HG02852 (cell line): ENCODE measurements around the gene SLC37A2.

Experiments
- ATAC-seq: cut with Tn5 transposase; IDR thresholded peaks from one replicate; pipeline ENCODE4 v1.9.1; 2021; ENCODE audit warnings: mild to moderate bottlenecking, moderate library complexity; ENCODE audit not compliant: unreplicated experiment

Gene SLC37A2

DNA sequence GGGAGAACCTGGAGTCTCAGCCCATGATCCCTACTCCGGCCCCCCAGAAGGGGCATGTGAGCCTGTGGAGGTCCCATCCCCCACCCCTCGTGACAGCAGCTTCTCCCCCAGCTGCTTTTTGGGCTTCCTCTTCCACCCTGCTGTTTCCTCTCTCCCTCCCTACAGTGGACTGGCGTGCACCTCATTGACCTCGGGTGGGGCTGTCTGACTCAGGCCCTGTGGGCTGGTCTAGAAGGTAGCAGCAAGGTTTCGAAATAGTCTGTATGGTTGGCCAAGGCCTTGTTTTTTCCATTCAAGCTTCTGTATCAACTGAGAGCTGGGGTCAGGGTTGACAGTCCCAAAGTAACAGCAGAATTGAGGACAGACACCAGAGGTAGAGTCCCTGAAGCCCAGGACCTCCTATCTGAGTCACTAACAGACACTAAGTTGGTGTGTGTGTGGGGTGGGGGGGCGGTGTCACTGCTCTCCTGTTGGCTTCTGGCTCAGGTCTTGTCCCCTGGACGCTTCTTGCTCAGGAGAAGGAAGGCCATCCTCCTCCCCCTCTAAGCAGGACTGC is 7.7 kb downstream of the SLC37A2 start:
- ATAC-seq: peak; percentile 62

DNA sequence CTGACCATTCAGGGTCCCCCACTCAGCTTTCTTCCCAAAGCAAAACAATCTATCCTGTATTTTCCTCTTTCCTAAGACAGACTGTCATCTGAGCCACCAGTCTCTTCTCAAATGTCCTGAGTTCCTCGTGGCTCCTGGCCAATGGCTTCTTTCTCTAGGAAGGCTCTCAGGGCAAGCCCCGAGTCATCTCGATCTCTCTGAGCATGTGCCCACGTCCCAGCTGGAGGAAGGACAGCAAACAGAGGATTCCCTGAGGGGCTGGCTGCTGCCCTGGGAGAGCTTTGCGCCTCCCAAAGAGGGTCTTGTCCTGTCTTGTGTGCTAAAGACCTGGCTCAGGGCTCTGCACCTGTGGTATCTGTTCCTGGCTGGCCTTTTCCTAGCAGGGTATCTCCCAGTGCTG is 8.3 kb downstream of the SLC37A2 start:
- no peak for ATAC-seq

DNA sequence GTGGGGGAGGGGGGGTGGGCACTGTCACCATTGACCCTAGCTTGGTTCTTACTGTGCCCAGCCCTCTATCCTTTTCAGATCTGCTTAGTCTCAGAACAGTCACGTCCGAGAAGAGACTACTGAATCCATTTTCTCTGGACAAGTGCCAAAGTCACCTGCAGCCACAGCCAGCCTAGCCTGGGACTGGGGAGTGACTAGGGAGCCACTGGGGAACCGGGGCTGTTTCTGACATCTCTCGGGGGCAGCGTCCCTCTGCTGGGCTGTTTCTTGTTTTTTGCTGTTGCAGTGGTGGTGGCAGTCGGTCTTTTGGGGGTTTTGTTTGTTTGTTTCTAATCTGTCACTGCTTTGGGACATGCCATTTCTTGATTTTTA is 8.7 kb downstream of the SLC37A2 start:
- no peak for ATAC-seq

DNA sequence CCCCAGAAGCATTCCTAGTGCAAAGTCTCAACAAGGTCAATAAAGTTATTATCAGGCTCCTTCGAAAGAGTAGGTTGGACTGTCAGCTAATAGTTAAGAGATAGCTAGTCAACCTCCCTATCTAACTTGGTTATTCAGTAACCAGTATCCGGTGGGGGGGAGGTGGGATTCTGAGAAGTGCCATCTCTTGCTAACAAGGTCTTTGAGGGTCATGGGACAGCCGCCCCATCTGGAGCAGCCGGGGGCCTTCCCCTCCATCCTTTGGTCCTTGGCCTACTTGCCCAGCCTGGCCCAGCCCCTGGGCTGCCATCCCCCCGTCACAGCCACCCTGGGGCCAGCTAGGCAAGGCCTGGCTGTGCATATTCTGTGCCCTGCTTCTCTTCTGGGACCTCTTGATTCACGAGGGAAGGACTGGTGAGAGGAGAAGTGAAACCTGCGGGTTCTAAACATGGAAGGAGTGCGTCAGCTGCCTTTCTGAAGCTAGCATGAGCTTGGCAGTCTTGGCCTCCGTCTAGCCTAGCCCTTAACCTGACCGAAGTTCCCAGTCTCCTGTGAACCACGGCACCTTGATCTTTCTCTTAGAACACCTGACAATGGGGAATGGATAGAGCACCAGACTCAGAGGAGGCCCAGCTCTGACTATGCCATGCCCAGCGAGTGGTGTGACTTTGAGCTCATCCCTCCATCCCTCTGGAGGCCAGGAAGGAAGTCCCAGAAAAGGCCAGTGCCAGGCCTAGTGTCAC is 9.3 kb downstream of the SLC37A2 start:
- peak; percentile 90 for ATAC-seq

DNA sequence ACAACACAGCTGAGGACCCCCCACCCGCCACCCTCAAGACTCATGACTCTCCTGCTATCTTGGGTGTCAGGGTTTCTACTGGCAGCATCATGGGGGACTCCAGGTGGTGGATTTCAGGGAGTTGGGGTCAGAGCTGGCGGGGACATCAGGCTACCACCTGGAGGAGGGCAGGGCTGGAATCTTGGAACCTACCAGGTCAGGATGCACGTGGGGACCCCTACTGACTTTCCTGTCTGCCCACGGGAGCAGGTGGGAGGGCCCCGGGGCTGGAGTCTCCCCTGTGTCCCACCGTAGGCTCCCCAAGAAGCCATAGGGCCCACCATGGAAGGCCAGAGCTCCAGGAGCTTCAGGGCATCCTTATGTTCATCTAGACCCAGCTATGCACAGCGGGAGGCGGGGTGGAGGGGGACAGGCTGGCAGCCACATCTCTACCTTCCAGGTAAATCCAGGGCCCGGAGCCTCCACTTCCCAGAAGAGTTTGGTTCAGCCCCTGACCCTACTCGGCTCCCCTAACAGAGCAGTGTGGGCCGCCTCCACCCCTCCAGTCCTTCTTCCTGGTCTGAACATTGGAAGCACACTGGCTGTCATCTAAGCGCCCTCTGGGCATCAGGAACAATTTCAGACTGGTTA is 10.0 kb downstream of the SLC37A2 start:
- no peak for ATAC-seq

DNA sequence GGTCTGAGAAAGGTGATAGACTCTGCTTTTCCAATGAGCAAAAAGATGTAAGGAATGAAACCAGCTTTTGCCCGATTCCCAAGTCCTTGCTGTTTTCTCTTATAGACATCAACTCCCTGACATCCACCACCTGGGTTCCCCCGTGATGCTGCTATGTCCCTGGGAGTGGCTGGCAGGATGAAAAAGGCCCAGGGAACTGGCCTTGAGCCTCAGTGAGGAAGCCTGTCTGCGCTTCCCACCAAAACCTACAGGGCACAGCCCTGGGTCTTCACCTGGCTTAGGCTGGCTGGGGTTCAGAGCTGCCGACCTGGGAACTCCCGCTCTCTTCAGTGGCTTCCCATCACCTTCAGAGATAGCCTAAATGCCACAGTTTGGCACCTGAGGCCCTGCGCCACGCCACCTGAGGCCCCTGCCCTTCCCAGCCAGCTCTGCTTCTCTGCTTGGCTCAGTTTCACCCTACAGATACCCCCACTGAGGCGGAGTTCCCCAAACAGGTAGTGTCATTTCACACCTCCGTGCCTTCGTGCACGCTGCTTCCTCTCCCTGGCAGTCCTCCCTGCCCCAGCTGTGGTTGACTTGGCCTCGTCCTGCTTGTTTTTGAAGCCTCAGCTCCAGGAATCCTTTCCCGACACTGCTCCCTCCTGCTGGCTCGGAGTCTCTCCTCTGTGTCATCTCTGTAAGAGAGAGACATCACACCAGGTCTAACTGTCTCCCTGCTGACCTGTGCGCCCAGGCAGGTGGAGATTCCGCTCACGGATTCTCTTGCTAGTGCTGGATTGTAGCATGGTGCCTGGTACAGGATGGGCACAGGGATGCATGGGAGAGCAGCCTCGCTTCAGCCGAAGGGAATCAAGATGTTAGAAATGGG is 10.7 kb downstream of the SLC37A2 start:
- no peak for ATAC-seq

DNA sequence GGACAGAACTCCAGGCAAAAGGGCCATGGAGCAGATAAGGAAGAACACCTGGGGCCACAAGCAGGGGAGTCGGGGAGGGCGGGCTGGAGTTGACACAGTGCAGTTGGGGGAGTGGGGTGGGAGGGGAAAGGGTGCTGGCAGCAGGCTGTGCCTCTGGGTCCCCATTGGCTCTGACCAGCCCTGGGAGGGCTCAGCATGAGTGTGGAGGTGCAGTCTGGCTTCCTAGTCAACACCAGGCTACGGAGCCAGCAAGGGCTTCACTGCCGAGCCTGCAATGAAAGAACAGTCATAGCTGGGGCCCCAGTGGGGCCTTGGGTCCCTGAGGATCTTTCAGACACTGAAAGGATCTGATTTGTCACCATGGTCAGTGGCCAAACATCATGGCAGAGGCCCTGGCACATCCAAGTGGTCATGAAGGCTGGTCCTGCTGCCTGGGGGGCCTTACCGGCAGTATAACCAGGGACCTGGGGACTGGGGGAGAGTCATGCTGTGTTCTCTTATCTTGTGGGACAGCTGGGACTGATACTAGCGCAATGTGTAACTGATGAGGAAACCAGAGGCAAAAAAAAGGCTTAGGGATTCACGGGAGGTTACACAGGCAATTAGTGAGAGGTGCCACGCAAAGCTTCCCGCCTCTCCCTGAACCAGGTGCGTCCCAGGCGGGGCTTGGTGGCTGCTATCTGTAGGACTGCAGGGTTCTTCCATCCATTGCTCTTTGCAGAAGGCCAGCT is 11.6 kb downstream of the SLC37A2 start:
- no peak for ATAC-seq

DNA sequence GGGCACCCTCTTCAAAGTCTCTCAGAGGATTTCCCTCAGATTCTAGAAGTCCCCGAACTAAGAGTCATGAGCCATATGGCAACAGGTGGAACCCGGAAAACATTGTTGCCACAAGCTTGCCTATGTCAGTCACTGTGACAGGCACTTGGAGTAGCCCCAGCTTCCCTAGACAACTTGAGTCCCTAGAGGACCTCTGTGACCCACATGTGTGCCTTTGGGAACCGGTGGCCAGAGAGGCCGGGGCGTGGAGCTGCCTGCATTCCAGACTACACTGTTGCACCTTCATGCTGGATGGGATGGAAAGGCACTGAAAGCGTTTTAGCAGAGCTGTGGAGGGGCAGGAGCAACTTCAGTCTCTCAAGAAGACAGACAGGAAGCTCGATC is 12.1 kb downstream of the SLC37A2 start:
- ATAC-seq: no peak

DNA sequence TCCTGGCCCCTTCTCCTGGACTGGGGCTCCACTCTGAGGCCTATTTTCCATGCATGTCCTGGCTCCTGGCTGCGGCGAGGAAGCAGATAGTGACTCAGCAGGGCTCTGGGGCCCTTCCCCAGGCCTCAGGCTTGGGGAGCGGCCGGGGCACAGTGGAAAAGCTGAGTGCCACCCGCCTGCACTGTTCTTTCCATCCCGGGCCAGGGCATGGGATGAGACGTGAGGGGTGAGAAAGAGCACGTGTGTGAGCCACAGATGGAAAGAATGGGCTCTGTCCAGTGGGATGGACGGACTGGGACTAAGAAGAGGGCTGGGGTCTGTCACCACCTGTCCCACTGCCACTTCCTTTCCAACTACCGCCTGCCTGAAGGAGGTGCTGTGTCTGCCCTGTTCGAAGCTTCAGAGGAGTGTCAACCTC is 12.8 kb downstream of the SLC37A2 start:
- no peak for ATAC-seq

DNA sequence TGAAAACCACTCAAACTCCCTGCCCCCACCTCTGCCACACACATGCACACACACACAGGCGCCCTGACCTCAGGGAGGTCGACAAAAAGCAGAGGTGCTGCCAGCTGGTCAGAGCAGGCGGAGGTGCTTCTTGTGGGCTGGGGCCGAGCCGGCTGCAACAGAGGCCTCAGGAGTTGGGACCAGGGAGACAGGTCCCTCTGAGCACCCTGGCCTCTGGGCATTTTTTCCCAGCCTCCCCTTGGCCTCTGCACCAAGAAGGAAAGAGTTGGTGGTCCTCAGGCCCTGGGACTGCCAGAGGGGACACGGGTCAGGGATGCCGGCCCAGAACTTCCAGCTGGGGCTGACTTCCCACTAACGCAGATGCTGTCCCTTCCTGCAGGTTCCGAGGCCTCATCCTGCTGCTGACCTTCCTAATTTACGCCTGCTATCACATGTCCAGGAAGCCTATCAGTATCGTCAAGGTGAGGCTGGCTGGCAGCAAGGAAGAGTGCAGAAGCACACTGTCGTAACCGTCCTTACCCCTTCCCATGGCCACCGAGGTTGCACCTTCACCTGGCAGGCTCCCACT is 13.4 kb downstream of the SLC37A2 start:
- ATAC-seq: no peak

DNA sequence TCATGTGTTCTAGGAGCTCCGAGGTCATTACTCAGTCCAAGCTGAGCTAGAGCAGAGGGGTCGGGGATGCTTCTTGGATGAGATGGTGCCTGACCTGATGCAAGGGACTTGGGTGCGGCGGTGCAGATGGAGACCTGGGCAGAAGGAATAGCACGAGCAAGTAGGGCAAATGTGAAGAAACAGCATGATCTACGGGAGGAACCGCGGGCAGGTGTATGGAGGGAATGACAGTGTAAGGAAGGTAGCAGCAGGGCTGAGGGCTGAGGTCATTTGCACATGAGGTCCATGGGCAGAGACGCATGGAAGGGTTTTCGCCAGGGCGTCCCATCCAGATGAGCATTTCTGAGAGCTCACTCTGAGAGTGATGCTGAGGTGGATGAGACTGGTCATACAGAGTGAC is 14.9 kb downstream of the SLC37A2 start:
- no peak for ATAC-seq

DNA sequence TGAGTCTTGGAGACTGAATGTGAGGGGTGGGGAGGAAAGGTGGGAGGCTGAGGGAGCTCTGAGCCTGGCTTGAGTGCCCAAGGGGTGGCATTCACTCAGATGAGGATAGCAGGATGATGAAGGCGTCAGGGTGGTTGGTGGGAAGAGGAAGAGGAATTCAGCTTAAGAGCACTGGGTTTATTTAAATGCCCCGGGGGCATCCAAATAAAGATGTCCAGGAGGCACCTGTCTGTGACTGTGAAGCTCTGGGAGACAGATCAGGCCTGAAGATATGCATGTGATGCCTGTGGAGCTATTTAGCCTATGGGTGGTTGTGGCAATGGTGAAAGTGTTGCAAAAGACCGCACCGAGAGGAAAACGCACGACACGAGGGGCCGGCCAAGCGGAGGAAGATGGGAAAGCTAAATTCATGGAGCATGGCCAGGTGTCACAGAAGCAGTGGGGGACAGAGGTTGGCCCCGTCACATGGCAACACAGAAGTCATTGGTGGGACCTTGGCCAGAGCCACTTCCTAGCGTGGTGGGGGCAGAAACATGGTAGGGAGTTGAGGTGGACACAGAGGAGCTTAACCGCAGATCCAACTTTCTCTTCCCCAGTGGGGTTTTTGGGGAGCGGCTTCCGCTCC is 15.5 kb downstream of the SLC37A2 start:
- ATAC-seq: no peak

DNA sequence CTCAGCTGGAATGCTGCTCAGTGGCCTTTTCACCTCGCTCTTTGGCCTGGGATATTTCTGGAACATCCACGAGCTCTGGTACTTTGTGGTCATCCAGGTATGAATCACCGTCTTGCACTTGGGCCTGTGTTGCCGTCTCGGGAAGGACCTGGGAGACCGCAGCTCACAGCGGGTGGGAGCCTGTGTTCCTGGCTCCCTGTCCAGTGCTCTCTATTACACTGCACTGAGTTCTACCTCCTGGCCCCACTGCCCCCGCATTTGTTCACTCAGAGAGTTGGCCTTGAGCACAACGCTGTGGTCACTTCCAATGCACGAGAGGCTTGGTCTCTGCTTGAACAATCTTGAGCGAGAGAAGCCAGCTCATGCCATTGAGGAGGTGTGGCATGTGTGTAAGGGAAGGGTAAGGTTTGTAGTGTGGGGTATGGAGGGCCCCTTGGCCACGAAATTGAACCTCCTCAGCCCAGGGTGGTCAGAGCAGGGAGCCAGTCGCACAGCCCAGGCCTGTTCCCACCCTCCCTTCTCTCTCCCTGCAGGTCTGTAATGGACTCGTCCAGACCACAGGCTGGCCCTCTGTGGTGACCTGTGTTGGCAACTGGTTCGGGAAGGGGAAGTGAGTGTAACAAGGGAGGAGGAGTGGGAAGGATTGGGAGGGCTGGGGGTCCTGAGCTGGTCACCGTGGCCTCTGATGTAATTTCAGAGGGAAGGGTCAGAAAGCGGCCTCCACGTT is 16.2 kb downstream of the SLC37A2 start:
- ATAC-seq: no peak

DNA sequence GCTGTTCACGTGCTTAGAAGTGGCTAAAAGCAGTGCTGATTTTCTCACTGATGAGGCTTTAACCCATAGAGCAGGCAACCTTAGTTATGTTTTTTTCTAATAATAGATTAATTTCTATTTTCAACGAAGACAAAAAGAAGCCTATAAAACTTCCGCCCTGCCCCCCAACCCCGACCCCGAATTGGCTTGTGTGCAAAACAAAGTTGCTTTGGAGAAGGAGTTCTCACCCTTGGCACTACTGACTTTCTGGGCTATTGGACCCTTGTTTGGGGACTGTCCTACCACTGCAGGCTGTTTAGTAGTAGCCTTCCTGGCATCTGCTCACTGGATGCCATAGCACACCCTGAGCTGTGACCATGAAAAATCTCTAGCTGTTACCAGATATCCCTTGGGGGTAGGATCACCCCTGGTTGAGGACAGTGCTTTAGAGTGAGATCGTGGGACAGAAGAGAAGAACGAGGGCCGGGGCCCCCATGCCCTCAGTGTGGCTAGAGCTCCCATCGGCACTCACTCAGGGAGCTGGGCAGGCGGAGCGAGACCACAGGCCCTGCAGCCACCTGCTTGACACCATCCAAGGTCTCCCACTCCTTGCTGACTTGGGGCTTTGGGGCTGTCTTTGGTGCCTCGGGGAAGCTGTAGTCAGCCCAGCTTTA is 16.9 kb downstream of the SLC37A2 start:
- no peak for ATAC-seq

DNA sequence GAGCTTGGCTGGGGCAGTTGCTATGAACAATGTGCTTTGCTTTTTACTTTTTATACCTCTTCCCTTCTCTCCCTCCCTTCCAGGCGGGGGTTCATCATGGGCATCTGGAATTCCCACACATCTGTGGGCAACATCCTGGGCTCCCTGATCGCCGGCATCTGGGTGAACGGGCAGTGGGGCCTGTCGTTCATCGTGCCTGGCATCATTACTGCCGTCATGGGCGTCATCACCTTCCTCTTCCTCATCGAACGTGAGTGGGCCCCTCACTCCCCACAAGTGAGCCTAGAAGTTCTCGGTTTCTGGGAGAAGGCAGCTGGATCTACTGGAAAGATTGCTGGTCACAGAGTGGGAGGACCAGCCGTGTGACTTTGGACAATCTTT is 17.4 kb downstream of the SLC37A2 start:
- no peak for ATAC-seq

DNA sequence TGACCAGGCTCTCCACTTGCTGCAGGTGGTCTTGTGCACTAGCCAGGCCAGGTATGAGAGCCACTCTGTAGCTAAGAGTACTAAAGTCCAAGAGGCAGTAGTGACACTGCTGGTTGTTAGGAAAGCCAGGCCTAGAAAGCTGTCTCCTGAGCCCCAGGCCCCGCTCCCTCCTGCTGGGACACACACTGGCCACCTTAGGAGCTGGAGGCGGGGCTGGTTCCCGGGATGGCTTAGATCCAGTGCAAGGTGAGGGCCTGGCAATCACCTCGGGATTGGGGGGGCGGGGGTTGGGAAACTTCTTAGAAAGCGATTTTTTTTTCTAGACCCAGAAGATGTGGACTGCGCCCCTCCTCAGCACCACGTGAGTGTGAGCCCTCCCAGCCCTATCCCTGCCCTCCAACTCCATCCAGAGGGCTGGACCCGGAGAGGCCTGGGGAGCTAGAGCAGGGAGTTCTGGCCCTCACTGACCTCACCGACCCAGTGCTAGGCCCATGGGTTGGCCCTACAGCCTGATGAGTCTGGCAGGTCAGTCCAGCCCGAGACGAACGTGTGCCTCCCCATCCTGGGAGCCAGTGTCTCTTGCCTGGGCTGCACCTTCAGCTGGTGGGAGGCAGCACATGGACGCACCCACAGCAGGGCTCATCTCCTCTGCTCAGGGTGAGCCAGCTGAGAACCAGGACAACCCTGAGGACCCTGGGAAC is 18.1 kb downstream of the SLC37A2 start:
- no peak for ATAC-seq

DNA sequence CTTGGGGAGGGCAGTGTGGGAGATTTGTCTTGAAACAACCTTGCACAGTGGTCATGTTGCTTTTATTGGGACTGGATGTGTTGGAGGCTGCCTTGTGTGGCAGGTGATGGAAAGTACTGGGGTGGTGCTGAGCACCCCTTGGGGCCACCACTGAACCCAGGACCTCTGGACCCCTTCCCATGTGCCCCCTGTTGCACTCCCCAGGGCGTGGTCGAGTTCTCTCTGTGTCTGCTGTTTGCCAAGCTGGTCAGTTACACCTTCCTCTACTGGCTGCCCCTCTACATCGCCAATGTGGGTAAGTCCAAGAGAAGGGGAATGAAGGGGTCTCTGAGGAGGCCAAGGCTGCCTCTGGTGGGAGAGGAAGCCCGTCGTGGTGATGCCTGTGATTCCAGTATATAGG is 18.9 kb downstream of the SLC37A2 start:
- no peak for ATAC-seq

DNA sequence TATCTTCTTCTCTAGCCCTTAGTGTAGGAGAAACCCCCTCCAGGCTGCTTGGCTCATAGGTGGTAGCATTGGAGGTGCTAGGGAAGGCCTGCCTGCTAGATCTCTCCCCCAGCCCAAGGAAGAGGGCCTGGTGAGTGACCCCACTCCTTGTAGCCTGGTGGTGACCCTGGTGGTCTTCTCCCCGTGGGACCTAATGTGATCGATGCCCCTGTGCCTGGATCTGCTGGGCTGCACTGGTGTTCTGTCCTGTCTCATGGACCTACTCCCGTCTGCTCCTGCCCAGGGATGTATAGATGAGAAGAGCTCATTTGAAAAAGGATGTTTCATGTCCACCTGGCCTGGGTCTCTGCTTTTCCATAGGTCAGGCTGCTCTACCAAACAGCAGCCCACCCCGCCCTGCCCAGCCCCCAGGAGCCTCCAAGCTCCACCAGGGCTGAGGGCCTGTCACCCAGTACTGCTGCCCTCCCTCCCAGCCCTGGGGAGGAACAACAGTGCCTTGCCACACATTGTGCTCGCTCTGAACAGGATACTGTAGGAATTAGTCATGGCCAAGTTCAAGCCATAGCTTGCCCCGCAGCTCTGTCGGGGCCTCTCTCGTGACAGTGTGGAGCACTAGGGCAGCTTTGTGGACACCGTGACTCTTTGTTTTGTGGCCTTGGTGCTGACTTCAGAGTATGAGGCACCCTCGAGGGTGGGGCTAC is 19.7 kb downstream of the SLC37A2 start:
- ATAC-seq: no peak
